Astrocyte (in vitro differentiated cells and primary cell): ENCODE results near the gene FYN. TPM values are rescaled to one million over a fixed set of nuclear protein-coding genes. Genes with fewer than 3 reads are reported as not detected.
A peak's percentile ranks its signal among the peaks of the same experiment; 100 is the strongest.

Source experiments
- DNase-seq: peaks from one replicate; pipeline ENCODE4 v3.0.0-alpha.2; 2010; ENCODE audit warnings: low read depth
- FAIRE-seq: peaks from 2 replicates; lab custom pipeline; 2011; peaks lifted over from hg19 to GRCh38; lab: Jason Lieb, UNC
- H2AFZ ChIP-seq: 2 replicates; pipeline ENCODE4 v1.6.0; 2012; ENCODE audit warnings: low read depth, low read length, inconsistent platforms
- H3K27ac ChIP-seq: 2 replicates; pipeline ENCODE4 v1.5.1; 2011; ENCODE audit warnings: low read depth, low read length, inconsistent platforms
- H3K27me3 ChIP-seq: 2 replicates; pipeline ENCODE4 v1.6.0; 2011; ENCODE audit warnings: low read length, inconsistent platforms; ENCODE audit not compliant: insufficient read depth
- H3K36me3 ChIP-seq: 2 replicates; pipeline ENCODE4 v1.5.1; 2011; ENCODE audit warnings: low read length, inconsistent platforms; ENCODE audit not compliant: insufficient read depth
- H3K4me1 ChIP-seq: 2 replicates; pipeline ENCODE4 v1.5.1; 2011; ENCODE audit warnings: low read length, inconsistent platforms; ENCODE audit not compliant: insufficient read depth
- H3K4me2 ChIP-seq: 2 replicates; pipeline ENCODE4 v1.6.0; 2012; ENCODE audit warnings: low read length, inconsistent platforms
- H3K4me3 ChIP-seq: 2 replicates; pipeline ENCODE4 v1.5.1; 2011; ENCODE audit warnings: low read depth, mild to moderate bottlenecking, low read length, inconsistent platforms; ENCODE audit not compliant: insufficient read depth
- H3K79me2 ChIP-seq: 2 replicates; pipeline ENCODE4 v1.6.0; 2012; ENCODE audit warnings: mild to moderate bottlenecking, low read length, inconsistent platforms; ENCODE audit not compliant: insufficient read depth
- H3K9ac ChIP-seq: 2 replicates; pipeline ENCODE4 v1.6.0; 2012; ENCODE audit warnings: mild to moderate bottlenecking, low read length, inconsistent platforms
- H3K9me3 ChIP-seq: 2 replicates; pipeline ENCODE4 v1.5.1; 2012; ENCODE audit warnings: low read depth, mild to moderate bottlenecking, low read length, inconsistent platforms; ENCODE audit not compliant: insufficient read depth
- H4K20me1 ChIP-seq: 2 replicates; pipeline ENCODE4 v1.6.0; 2012; ENCODE audit warnings: low read length, inconsistent platforms; ENCODE audit not compliant: insufficient read depth
- H3K27ac Mint-ChIP-seq: one replicate; pipeline ENCODE4 v1.8.0; 2021; ENCODE audit warnings: mild to moderate bottlenecking, mixed read lengths; ENCODE audit not compliant: unreplicated experiment
- H3K27me3 Mint-ChIP-seq: one replicate; pipeline ENCODE4 v1.8.0; 2021; ENCODE audit warnings: low read depth, mixed read lengths; ENCODE audit not compliant: unreplicated experiment
- H3K36me3 Mint-ChIP-seq: one replicate; pipeline ENCODE4 v1.8.0; 2021; ENCODE audit warnings: low read depth, mixed read lengths; ENCODE audit not compliant: unreplicated experiment
- H3K4me1 Mint-ChIP-seq: one replicate; pipeline ENCODE4 v1.8.0; 2021; ENCODE audit warnings: low read depth, mixed read lengths; ENCODE audit not compliant: unreplicated experiment
- H3K4me3 Mint-ChIP-seq: one replicate; pipeline ENCODE4 v1.8.0; 2021; ENCODE audit warnings: mild to moderate bottlenecking, moderate library complexity, mixed read lengths; ENCODE audit not compliant: unreplicated experiment
- H3K9me3 Mint-ChIP-seq: one replicate; pipeline ENCODE4 v1.8.0; 2021; ENCODE audit warnings: mild to moderate bottlenecking, mixed read lengths; ENCODE audit not compliant: unreplicated experiment
- EZH2 ChIP-seq: IDR thresholded peaks from 2 replicates; pipeline ENCODE4 v1.6.1; 2012; ENCODE audit warnings: mild to moderate bottlenecking, low read length, inconsistent platforms; ENCODE audit not compliant: insufficient read depth
- total RNA-seq: library from RNA; stranded (reverse); gene quantifications from 2 replicates; pipeline ENCODE4 v1.2.1, GENCODE V29; 2021
- TF ChIP-seq, protein P1 (sequence below): IDR thresholded peaks from 2 replicates; pipeline ENCODE4 v1.5.1; 2011; ENCODE audit warnings: low read depth, mild to moderate bottlenecking, inconsistent platforms, low read length, moderate library complexity; ENCODE audit not compliant: insufficient read depth

Gene FYN
- total RNA-seq, 1 donor from 2014 or later = 167 TPM

DNA sequence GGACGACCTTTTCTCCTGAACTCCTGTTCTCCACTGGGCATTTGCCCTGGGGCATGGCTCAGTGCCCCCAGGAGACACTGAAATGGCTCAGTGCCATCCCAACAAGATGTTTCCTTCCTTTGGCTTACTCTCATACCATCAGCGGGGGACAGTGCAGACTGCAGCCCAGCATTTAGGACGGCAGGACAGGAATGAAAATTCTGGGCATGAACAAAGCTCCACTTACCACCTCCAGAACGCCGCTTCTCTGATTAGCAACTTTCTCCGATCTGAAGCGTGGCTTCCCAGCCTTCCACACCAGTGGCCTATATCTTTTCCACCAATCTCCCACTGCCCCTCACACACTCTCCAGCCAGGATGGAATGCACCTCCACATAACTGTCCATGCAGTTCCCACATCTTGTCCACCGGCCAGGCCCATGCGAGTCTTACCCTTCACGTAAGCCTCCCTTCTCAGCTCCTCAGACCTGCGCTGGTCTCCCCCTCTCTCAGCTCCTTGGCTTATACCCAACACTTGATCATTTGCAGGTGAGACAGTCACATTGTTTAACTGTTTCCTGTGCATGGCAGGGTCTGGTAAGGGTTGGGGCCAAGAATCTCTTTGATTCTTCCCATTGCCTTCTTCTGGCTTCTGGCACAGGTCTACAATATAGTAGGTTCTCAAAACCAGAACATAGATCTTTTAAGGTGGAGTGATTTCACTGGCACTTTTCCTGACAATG, 114.5 kb downstream of the FYN start:
- Histone ChIP-seq H3K4me2 (peak overlapping the region; percentile 67), H3K4me1 (peaks cover 48% of the 10 kb centered on the region), H3K4me3 (no peak overlapping the region), H3K79me2 (peaks cover 20% of the 10 kb centered on the region), H3K9me3 (no peaks in the 10 kb centered on the region), H3K27ac (peak overlapping the region; percentile 84), H3K36me3 (peaks cover 4% of the 10 kb centered on the region), H3K27me3 (no peaks in the 10 kb centered on the region), H2AFZ (no peak overlapping the region), H4K20me1 (no peaks in the 10 kb centered on the region), H3K9ac (peak overlapping the region; percentile 69)
- Mint-ChIP-seq H3K27ac (no peak overlapping the region), H3K36me3 (peaks cover 22% of the 10 kb centered on the region), H3K27me3 (no peaks in the 10 kb centered on the region), H3K4me1 (peaks cover 63% of the 10 kb centered on the region), H3K4me3 (peak overlapping the region; percentile 21), H3K9me3 (no peaks in the 10 kb centered on the region)
- TF ChIP-seq, protein P1, sequence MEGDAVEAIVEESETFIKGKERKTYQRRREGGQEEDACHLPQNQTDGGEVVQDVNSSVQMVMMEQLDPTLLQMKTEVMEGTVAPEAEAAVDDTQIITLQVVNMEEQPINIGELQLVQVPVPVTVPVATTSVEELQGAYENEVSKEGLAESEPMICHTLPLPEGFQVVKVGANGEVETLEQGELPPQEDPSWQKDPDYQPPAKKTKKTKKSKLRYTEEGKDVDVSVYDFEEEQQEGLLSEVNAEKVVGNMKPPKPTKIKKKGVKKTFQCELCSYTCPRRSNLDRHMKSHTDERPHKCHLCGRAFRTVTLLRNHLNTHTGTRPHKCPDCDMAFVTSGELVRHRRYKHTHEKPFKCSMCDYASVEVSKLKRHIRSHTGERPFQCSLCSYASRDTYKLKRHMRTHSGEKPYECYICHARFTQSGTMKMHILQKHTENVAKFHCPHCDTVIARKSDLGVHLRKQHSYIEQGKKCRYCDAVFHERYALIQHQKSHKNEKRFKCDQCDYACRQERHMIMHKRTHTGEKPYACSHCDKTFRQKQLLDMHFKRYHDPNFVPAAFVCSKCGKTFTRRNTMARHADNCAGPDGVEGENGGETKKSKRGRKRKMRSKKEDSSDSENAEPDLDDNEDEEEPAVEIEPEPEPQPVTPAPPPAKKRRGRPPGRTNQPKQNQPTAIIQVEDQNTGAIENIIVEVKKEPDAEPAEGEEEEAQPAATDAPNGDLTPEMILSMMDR = no peak
- no peak for TF ChIP-seq EZH2
- DNase-seq = no peak
- no peak for FAIRE-seq

GRCh38 chr6:111757342-111757741, 115.9 kb downstream of the FYN start:
- peak; percentile 78 for DNase-seq
- peaks cover 37% of the 10 kb centered on the region for H3K4me1 ChIP-seq
- Mint-ChIP-seq H3K27ac (peak overlapping the region; percentile 48), H3K36me3 (peaks cover 25% of the 10 kb centered on the region), H3K27me3 (no peaks in the 10 kb centered on the region), H3K4me1 (peaks cover 49% of the 10 kb centered on the region), H3K4me3 (peak overlapping the region; percentile 13), H3K9me3 (no peaks in the 10 kb centered on the region)
- peak; percentile 20 for FAIRE-seq
- no peaks in the 10 kb centered on the region for H3K27me3 ChIP-seq
- no peak for TF ChIP-seq EZH2
- TF ChIP-seq, protein P1 = no peak
- no peaks in the 10 kb centered on the region for H4K20me1 ChIP-seq
- peaks cover 20% of the 10 kb centered on the region for H3K79me2 ChIP-seq
- peak overlapping the region; percentile 26 for H3K4me2 ChIP-seq
- no peak overlapping the region for H3K4me3 ChIP-seq
- peak overlapping the region; percentile 66 for H3K27ac ChIP-seq
- peaks cover 4% of the 10 kb centered on the region for H3K36me3 ChIP-seq
- H3K9me3 ChIP-seq = no peaks in the 10 kb centered on the region
- no peak overlapping the region for H3K9ac ChIP-seq
- peak overlapping the region; percentile 48 for H2AFZ ChIP-seq

DNA sequence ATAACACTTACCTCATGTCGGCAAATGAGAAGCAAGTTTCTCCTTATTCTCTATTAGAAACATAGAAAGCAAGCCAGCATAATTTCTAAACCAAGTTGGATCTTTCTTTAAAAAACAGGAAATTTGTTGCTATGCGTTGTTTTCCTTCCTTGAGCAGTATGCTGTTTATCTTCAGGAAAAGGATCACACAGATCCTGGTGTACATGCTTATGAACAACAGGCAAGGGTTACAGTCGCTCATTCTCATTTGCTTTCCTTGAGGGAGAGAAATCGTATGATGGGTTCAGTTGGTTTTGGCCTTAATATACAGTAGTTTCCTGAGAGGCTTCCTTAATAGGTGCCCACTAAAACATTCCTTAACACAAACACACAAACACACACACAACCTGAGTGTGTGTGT, 118.8 kb downstream of the FYN start:
- peaks cover 19% of the 10 kb centered on the region for H3K4me1 ChIP-seq
- no peaks in the 10 kb centered on the region for H3K9me3 Mint-ChIP-seq
- H3K27me3 ChIP-seq = no peaks in the 10 kb centered on the region
- FAIRE-seq = peak; percentile 50
- no peak overlapping the region for H3K4me3 ChIP-seq
- peaks cover 24% of the 10 kb centered on the region for H3K4me1 Mint-ChIP-seq
- H3K4me2 ChIP-seq = no peak overlapping the region
- no peak for TF ChIP-seq EZH2
- TF ChIP-seq, protein P1 = no peak
- H3K27ac ChIP-seq = no peak overlapping the region
- no peak overlapping the region for H3K9ac ChIP-seq
- no peak for DNase-seq
- no peak overlapping the region for H3K27ac Mint-ChIP-seq
- H3K36me3 ChIP-seq = no peaks in the 10 kb centered on the region
- peaks cover 23% of the 10 kb centered on the region for H3K36me3 Mint-ChIP-seq
- no peak overlapping the region for H3K4me3 Mint-ChIP-seq
- peaks cover 24% of the 10 kb centered on the region for H3K79me2 ChIP-seq
- no peaks in the 10 kb centered on the region for H4K20me1 ChIP-seq
- H3K27me3 Mint-ChIP-seq = no peaks in the 10 kb centered on the region
- no peaks in the 10 kb centered on the region for H3K9me3 ChIP-seq
- H2AFZ ChIP-seq = no peak overlapping the region
